22Rv1 (cell line): ENCODE results near the gene CPT1A.
A peak's percentile ranks its signal among the peaks of the same experiment; 100 is the strongest.

ENCODE experiments used
- H3K27ac ChIP-seq: fragments of 450-650 bp; 2 replicates; pipeline ENCODE4 v1.5.1; 2017
- CTCF ChIP-seq: fragments of 450-650 bp; IDR thresholded peaks from 2 replicates; pipeline ENCODE4 v1.5.1; 2017; ENCODE audit warnings: mild to moderate bottlenecking
- ZFX ChIP-seq: fragments of 450-650 bp; IDR thresholded peaks from 2 replicates; pipeline ENCODE4 v1.6.1; 2017; ENCODE audit warnings: antibody characterized with exemption, borderline replicate concordance

Gene CPT1A

DNA sequence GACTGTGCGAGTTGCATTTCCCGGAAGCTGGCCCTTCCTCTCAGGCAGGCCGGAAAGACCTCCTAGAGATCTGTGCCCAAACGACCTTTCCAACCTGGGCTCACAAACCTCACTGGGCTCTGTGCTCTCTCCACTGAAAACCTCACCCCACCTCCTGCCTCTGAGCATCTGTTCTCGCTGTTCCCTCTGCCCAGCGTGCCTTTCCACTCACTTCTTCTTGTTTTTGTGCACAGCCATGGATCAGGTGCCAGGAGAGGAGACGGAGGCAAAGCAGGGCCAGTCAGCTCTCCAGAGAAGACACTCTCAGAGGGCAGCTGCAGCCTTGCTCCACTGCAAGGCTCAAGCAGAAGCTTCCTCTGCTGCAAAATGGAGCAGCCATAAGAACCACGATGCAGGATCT, 10.9 kb upstream of the CPT1A start:
- no peak overlapping the region for H3K27ac ChIP-seq
- TF ChIP-seq CTCF: no peak
- TF ChIP-seq ZFX: no peak

- TF ChIP-seq ZFX (no peak), CTCF (no peak)
These were observed 6.7 kb upstream of the CPT1A start for GRCh38 chr11:68848429-68848828.

DNA sequence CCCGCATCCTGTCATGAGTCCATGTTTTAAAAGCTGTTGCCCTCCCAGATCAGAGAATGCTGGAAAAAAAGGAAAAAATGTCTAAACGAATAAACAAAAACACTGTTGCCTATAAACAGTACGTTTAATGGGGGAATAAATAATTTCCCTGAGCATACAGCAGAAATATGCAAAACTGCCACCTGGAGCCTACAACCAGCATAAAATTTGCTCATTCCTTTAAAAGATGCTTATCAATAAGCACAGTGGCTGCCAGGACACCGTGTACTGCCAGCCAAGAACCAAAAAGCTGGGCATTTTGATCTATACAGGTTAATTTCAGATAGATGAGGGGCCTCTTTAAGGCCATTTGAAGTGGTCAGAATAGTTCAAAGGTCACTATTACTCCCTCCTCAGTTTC, 5.7 kb upstream of the CPT1A start:
- no peak for TF ChIP-seq CTCF
- no peak for TF ChIP-seq ZFX
- H3K27ac ChIP-seq: no peak overlapping the region

More at GRCh38 chr11:68848429-68848828, 6.7 kb upstream of the CPT1A start:
- no peak overlapping the region for H3K27ac ChIP-seq

DNA sequence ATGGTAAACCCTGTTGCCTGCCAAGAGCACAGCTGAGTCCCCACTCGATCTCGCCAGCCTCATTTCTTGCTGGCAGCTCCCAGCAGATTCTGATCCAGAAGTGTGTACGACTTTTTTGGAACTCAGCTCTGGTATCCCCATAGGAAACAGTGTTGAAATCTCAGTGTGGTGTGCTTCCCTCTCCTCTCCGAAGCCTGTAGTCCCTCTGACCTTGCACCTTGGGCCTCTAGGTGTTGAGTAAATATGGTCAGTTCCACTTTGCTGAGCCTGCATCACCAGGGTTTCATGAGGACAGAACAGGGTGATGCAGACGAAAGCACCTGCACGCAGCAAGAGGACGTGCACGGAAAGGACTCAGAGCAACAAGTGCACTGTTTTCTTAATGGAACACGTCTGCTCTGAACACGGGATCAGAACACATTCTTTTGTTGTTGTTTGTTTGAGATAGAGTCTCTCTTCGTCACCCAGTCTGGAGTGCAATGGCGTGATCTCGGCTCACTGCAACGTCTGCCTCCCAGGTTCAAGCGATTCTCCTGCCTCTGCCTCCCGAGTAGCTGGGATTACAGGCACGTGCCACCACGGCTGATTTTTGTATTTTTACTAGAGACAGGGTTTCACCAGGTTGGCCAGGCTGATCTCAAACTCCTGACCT, 3.8 kb upstream of the CPT1A start:
- TF ChIP-seq CTCF: no peak
- no peak for TF ChIP-seq ZFX
- no peak overlapping the region for H3K27ac ChIP-seq

DNA sequence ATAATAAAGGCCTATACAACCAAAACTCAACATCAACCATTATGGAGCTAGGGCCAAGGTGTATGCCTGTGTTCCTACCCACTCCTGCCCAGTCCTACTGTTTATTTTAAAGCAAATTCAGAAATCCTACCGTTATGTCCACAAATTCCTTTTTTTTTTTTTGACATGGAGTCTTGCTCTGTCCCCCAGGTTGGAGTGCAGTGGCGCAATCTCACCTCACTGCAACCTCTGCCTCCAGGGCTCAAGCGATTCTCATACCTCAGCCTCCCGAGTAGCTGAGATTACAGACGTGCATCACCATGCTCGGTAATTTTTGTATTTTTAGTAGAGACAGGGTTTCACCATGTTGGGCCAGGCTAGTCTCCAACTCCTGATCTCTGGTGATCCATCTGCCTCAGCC, 3.1 kb upstream of the CPT1A start:
- TF ChIP-seq ZFX (no peak), CTCF (no peak)
- no peak overlapping the region for H3K27ac ChIP-seq

DNA sequence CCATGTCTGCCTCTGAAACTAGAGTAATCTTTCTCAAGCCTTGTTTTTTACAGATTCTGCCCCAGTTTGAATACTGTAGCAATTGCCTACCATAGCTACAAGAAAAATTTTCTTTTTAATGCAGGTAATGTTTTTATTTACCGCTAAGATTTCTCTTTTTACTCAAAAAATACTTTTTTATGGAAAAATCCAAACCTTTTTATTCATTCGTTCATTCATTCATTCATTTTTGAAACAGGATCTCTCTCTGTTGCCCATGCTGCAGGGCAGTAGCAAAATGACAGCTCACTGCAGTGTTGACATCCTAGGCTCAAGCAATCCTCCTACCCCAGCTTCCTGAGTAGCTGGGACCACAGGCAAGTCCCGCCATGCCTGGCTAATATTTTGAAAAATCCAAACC, 2.7 kb upstream of the CPT1A start:
- TF ChIP-seq ZFX (no peak), CTCF (no peak)
- H3K27ac ChIP-seq: no peak overlapping the region

DNA sequence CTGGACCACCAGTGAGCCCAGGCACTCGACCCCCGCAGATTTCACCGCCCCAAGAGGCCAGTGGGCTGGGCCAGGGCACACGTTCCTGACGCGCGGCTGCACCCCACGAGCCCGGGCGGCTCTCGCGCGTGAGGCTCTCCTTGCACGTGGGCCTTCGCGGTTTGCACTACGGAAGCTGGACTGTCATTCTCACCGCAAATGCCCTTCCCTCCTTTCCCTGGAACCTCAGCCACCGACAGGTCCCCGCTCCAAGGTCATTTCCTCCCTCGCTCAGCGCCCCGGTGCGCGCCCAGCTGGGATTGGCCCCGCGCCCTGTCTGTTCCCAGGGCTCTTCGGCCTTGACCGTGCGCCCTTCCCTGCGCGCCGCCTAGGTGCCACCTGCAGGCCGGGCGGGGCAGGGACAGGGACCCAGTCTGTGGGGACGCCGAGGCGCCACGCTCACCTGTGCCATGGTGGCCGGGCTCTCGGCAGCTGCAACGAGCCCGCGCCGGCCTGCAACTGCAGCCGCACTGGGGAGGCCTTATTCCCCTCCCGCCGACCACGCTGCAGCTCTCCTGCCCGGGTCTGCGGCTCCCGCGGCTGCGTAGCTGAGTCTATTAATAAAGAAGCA, 2.1 kb upstream of the CPT1A start:
- H3K27ac ChIP-seq: no peak overlapping the region
- TF ChIP-seq CTCF (peak; percentile 76), ZFX (no peak)
